ENCODE data around the gene ST6GALNAC3. TPM values are rescaled to one million over a fixed set of nuclear protein-coding genes. Genes with fewer than 3 reads are reported as not detected.

The ST6GALNAC3 gene
- total and polyA plus RNA-seq, 2 experiments from 2014 or later, result 29.4 to 33.3 TPM

DNA sequence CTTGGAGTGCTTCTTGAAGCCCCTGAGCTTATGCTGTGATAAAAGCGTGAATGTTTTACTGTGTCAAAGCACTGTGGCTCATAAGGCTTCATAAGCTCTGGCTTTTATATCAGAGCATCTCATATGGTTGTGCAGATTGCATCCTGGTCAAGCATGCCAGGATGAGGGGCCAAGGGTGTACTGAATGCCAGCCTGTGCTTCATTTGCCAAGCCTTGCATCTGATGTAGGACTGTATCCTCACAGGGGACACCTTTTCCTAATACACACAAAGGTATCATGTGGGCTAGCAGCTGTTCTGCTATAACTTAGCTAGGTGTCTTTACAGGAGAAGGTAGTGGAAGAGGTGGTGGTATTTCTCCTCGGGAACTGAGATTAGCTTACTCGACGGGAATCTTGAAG lies 134.7 kb downstream of the ST6GALNAC3 start:
- WGBS (ENCODE audit: low lambda C conversion rate, missing lambda C conversion rate), result 90% methylated on average over 4 of the region's 4 CpGs
- Histone ChIP-seq H3K4me1 (ENCODE audit: insufficient read depth) (no peaks in the 10 kb centered on the region), H3K36me3 (replicated peaks; ENCODE audit: insufficient read depth, low read depth) (no peaks in the 10 kb centered on the region)

GRCh38 chr1:76209648-76210047 lies 135.1 kb downstream of the ST6GALNAC3 start:
- WGBS (ENCODE audit: low lambda C conversion rate, missing lambda C conversion rate), result 69% methylated on average over 3 of the region's 3 CpGs
- Histone ChIP-seq H3K4me1 (ENCODE audit: insufficient read depth) (no peaks in the 10 kb centered on the region), H3K9me2 (replicated peaks; ENCODE audit: insufficient read depth) (no peaks in the 10 kb centered on the region), H3K9me3 (ENCODE audit: low read depth) (no peaks in the 10 kb centered on the region), H3K79me2 (no peaks in the 10 kb centered on the region), H3K36me3 (replicated peaks; ENCODE audit: insufficient read depth, low read depth) (no peaks in the 10 kb centered on the region), H3K27ac (no peak overlapping the region), H3K4me2 (no peak overlapping the region), H3K27me3 (no peaks in the 10 kb centered on the region), H3K4me3 (no peak overlapping the region), H2AFZ (no peak overlapping the region), H4K20me1 (ENCODE audit: insufficient read depth, poor library complexity, severe bottlenecking) (no peaks in the 10 kb centered on the region)
- TF ChIP-seq, protein P1, sequence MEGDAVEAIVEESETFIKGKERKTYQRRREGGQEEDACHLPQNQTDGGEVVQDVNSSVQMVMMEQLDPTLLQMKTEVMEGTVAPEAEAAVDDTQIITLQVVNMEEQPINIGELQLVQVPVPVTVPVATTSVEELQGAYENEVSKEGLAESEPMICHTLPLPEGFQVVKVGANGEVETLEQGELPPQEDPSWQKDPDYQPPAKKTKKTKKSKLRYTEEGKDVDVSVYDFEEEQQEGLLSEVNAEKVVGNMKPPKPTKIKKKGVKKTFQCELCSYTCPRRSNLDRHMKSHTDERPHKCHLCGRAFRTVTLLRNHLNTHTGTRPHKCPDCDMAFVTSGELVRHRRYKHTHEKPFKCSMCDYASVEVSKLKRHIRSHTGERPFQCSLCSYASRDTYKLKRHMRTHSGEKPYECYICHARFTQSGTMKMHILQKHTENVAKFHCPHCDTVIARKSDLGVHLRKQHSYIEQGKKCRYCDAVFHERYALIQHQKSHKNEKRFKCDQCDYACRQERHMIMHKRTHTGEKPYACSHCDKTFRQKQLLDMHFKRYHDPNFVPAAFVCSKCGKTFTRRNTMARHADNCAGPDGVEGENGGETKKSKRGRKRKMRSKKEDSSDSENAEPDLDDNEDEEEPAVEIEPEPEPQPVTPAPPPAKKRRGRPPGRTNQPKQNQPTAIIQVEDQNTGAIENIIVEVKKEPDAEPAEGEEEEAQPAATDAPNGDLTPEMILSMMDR (IDR thresholded peaks at IDR 0.05; ENCODE audit: poor library complexity), result no peak
- TF ChIP-seq EZH2phosphoT487 (IDR thresholded peaks at IDR 0.05; ENCODE audit: low read depth, severe bottlenecking, unreplicated experiment) (no peak), EZH2 (IDR thresholded peaks at IDR 0.05; ENCODE audit: borderline replicate concordance) (no peak)
- DNase-seq (ENCODE audit: low spot score), result no peak

More for the DNA sequence above, 134.7 kb downstream of the ST6GALNAC3 start:
- TF ChIP-seq EZH2 (IDR thresholded peaks at IDR 0.05; ENCODE audit: borderline replicate concordance) (no peak), EZH2phosphoT487 (IDR thresholded peaks at IDR 0.05; ENCODE audit: low read depth, severe bottlenecking, unreplicated experiment) (no peak)
- TF ChIP-seq, protein P1 (IDR thresholded peaks at IDR 0.05; ENCODE audit: poor library complexity), result no peak
- no peak for DNase-seq (ENCODE audit: low spot score)
- no peak overlapping the region for H2AFZ ChIP-seq
- H3K9me3 ChIP-seq (ENCODE audit: low read depth), result no peaks in the 10 kb centered on the region
- H4K20me1 ChIP-seq (ENCODE audit: insufficient read depth, poor library complexity, severe bottlenecking), result no peaks in the 10 kb centered on the region
- H3K4me2 ChIP-seq, result no peak overlapping the region
- H3K27me3 ChIP-seq, result no peaks in the 10 kb centered on the region
- no peaks in the 10 kb centered on the region for H3K9me2 ChIP-seq (replicated peaks; ENCODE audit: insufficient read depth)
- H3K79me2 ChIP-seq, result no peaks in the 10 kb centered on the region
- H3K27ac ChIP-seq, result no peak overlapping the region
- H3K4me3 ChIP-seq, result no peak overlapping the region

GRCh38 chr1:76210160-76210559 lies 135.6 kb downstream of the ST6GALNAC3 start:
- no peak overlapping the region for H3K4me3 ChIP-seq
- no peaks in the 10 kb centered on the region for H4K20me1 ChIP-seq (ENCODE audit: insufficient read depth, poor library complexity, severe bottlenecking)
- H3K9me2 ChIP-seq (replicated peaks; ENCODE audit: insufficient read depth), result no peaks in the 10 kb centered on the region
- TF ChIP-seq EZH2 (IDR thresholded peaks at IDR 0.05; ENCODE audit: borderline replicate concordance), result no peak
- TF ChIP-seq, protein P1 (IDR thresholded peaks at IDR 0.05; ENCODE audit: poor library complexity), result no peak
- no peak for TF ChIP-seq EZH2phosphoT487 (IDR thresholded peaks at IDR 0.05; ENCODE audit: low read depth, severe bottlenecking, unreplicated experiment)
- H3K27me3 ChIP-seq, result no peaks in the 10 kb centered on the region
- no peak overlapping the region for H3K27ac ChIP-seq
- H3K79me2 ChIP-seq, result no peaks in the 10 kb centered on the region
- no peak overlapping the region for H2AFZ ChIP-seq
- no peak for DNase-seq (ENCODE audit: low spot score)
- no peaks in the 10 kb centered on the region for H3K4me1 ChIP-seq (ENCODE audit: insufficient read depth)
- no peak overlapping the region for H3K4me2 ChIP-seq
- no peaks in the 10 kb centered on the region for H3K9me3 ChIP-seq (ENCODE audit: low read depth)
- H3K36me3 ChIP-seq (replicated peaks; ENCODE audit: insufficient read depth, low read depth), result no peaks in the 10 kb centered on the region

DNA sequence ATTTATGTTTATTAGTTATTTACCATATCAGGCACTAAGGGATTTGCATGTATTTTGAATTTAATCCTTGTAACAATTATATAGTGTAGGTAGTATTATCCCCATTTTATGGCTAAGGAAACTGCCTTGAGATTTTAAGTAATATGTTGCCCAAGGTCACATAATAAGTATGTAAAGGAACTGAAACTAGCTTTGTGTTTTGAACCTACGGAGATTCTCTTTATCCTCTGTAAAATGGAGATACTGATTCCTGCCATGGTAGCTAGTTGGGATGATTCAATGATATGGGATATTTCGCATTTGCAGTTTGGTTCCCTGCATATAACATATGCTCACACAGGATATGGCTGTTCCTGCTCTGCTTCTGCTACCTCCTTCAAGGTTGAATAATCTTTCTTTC lies 144.3 kb downstream of the ST6GALNAC3 start:
- Histone ChIP-seq H2AFZ (no peak overlapping the region), H3K79me2 (peaks cover 3% of the 10 kb centered on the region), H3K36me3 (replicated peaks; ENCODE audit: insufficient read depth, low read depth) (no peaks in the 10 kb centered on the region), H3K4me1 (ENCODE audit: insufficient read depth) (no peaks in the 10 kb centered on the region), H3K9me3 (ENCODE audit: low read depth) (no peaks in the 10 kb centered on the region), H3K4me2 (no peak overlapping the region), H4K20me1 (ENCODE audit: insufficient read depth, poor library complexity, severe bottlenecking) (no peaks in the 10 kb centered on the region), H3K27ac (no peak overlapping the region), H3K9me2 (replicated peaks; ENCODE audit: insufficient read depth) (no peaks in the 10 kb centered on the region), H3K4me3 (no peak overlapping the region), H3K27me3 (no peaks in the 10 kb centered on the region)
- no peak for TF ChIP-seq EZH2 (IDR thresholded peaks at IDR 0.05; ENCODE audit: borderline replicate concordance)
- 95% methylated on average over 2 of the region's 2 CpGs for WGBS (ENCODE audit: low lambda C conversion rate, missing lambda C conversion rate)
- no peak for DNase-seq (ENCODE audit: low spot score)

All from hepatocyte (in vitro differentiated cells).